ENCODE results near the gene RPS6KB2.
"Not testable (repeated sequence)": the region's sequence is repeated elsewhere in the genome, so short reads cannot be mapped to it uniquely, and the experiment has no call there.

Gene RPS6KB2

GRCh38 chr11:67466367-67466766, 38.1 kb downstream of the RPS6KB2 start:
- FAIRE-seq = no peak
- TF ChIP-seq POLR2A (IDR thresholded peaks at IDR 0.05; ENCODE audit: low read depth, low read length) = no peak
- TF ChIP-seq POU2F2 (IDR thresholded peaks at IDR 0.05; ENCODE audit: low read depth, low read length) = no peak
- TF ChIP-seq POLR2AphosphoS5 (IDR thresholded peaks at IDR 0.05; ENCODE audit: low read depth, low read length) = no peak
- no peak for TF ChIP-seq SPI1 (IDR thresholded peaks at IDR 0.05; ENCODE audit: low read depth, low read length)
- TF ChIP-seq TAF1 (IDR thresholded peaks at IDR 0.05; ENCODE audit: low read depth, low read length) = no peak
- TF ChIP-seq PAX5 (IDR thresholded peaks at IDR 0.05; ENCODE audit: insufficient read depth, low read length, severe bottlenecking) = no peak
- no peak for DNase-seq (ENCODE audit: insufficient read length, low spot score)

DNA sequence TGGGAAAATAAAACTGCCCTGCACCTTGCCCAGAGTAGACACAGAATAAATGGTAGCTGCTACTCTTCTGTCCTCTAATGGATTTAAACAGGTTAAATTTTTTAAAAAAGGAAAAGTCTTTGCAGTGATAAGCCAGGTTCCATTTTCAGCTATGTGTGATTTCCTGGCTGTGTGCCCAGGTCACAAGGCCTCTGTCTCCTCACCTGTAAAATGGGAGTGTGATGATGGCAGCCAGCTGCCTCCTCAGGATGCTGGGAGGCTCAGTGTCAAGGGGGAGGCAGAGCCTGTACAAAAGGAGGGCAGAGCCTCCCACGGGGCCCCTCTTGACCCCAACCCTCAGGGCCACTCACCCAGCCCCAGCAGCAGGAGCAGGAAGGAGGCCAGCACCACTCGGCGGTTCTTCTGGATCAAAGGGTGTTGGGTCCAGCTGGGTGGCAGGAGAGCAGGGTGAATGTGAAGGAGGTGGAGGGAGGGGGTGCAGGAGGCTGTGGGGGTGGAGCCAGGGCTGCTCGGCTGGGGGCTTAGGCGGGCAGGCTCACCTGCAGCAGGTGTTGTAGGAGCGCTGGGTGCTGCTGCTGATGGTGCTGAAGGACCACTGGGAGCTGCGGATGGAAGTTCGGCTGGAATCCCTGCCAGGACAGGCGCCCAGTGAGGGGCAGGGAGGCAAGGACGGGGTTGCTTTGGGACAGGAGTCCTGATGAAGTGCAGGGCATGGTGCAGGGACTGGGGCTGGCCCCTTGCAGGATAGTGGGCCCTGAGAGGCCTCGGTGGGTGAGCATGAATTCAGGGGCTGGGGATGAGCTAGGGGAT, 38.9 kb downstream of the RPS6KB2 start:
- DNase-seq (ENCODE audit: insufficient read length, low spot score) (no peak), FAIRE-seq (no peak)
- TF ChIP-seq POU2F2 (IDR thresholded peaks at IDR 0.05; ENCODE audit: low read depth, low read length) (no peak), POLR2A (IDR thresholded peaks at IDR 0.05; ENCODE audit: low read depth, low read length) (no peak), POLR2AphosphoS5 (IDR thresholded peaks at IDR 0.05; ENCODE audit: low read depth, low read length) (no peak), PAX5 (IDR thresholded peaks at IDR 0.05; ENCODE audit: insufficient read depth, low read length, severe bottlenecking) (no peak), TAF1 (IDR thresholded peaks at IDR 0.05; ENCODE audit: low read depth, low read length) (no peak), SPI1 (IDR thresholded peaks at IDR 0.05; ENCODE audit: low read depth, low read length) (no peak)

GRCh38 chr11:67468056-67468455, 39.8 kb downstream of the RPS6KB2 start:
- no peak for TF ChIP-seq POU2F2 (IDR thresholded peaks at IDR 0.05; ENCODE audit: low read depth, low read length)
- TF ChIP-seq POLR2AphosphoS5 (IDR thresholded peaks at IDR 0.05; ENCODE audit: low read depth, low read length) = no peak
- no peak for TF ChIP-seq SPI1 (IDR thresholded peaks at IDR 0.05; ENCODE audit: low read depth, low read length)
- no peak for TF ChIP-seq PAX5 (IDR thresholded peaks at IDR 0.05; ENCODE audit: insufficient read depth, low read length, severe bottlenecking)
- no peak for TF ChIP-seq TAF1 (IDR thresholded peaks at IDR 0.05; ENCODE audit: low read depth, low read length)
- no peak for TF ChIP-seq POLR2A (IDR thresholded peaks at IDR 0.05; ENCODE audit: low read depth, low read length)
- DNase-seq (ENCODE audit: insufficient read length, low spot score) = no peak
- FAIRE-seq = no peak

DNA sequence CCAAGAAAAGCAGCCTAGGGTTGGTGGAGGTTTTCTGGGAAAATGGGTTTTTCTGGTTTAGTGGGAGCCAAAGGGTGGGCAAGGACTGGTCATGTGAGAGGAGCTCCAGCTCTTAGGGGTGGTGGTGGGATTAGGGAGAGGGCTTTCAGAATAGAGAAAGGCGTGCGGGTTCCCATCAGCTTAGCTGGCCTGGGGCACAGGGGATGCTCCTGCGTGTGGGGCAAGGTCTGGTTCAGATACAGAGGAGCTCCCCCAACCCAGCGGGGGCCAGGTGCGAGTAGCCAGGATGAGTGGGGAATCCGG, 40.1 kb downstream of the RPS6KB2 start:
- no peak for DNase-seq (ENCODE audit: insufficient read length, low spot score)
- no peak for FAIRE-seq
- TF ChIP-seq TAF1 (IDR thresholded peaks at IDR 0.05; ENCODE audit: low read depth, low read length) (no peak), PAX5 (IDR thresholded peaks at IDR 0.05; ENCODE audit: insufficient read depth, low read length, severe bottlenecking) (no peak), POU2F2 (IDR thresholded peaks at IDR 0.05; ENCODE audit: low read depth, low read length) (no peak), POLR2A (IDR thresholded peaks at IDR 0.05; ENCODE audit: low read depth, low read length) (no peak), POLR2AphosphoS5 (IDR thresholded peaks at IDR 0.05; ENCODE audit: low read depth, low read length) (no peak)

GRCh38 chr11:67468759-67469507, 40.6 kb downstream of the RPS6KB2 start, which contains the start of gene TMEM134:
Gene TMEM134 (minus strand): TSS chr11:67469251. CDS start chr11:67469192, 59 bp downstream.
- peak; percentile 92 for FAIRE-seq
- DNase-seq (ENCODE audit: insufficient read length, low spot score) = peak; percentile 94
- TF ChIP-seq POLR2A (IDR thresholded peaks at IDR 0.05; ENCODE audit: low read depth, low read length) (peak; percentile 81), TAF1 (IDR thresholded peaks at IDR 0.05; ENCODE audit: low read depth, low read length) (no peak; the same call in 1 of the 2 replicates), POU2F2 (IDR thresholded peaks at IDR 0.05; ENCODE audit: low read depth, low read length) (0 out of 2 replicates have a peak, but pooled peaks have one; percentile 6), POLR2AphosphoS5 (IDR thresholded peaks at IDR 0.05; ENCODE audit: low read depth, low read length) (peak; percentile 47; the same call in 1 of the 2 replicates), PAX5 (IDR thresholded peaks at IDR 0.05; ENCODE audit: insufficient read depth, low read length, severe bottlenecking) (no peak)

DNA sequence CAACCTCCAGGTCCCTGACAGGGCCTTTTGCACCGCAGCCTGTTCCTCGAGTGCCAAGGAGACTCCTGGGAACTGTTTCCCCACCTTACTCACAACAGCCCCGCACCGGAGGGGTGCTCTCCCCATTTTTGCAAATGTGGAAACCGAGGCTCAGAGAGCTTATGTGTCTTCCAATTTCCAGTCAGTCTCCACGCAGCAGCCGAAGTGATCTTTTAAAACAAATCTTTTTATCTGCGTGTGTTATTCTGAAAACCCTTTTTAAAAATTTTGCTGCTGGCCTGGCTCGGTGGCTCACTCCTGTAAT, 41.2 kb downstream of the RPS6KB2 start:
- DNase-seq (ENCODE audit: insufficient read length, low spot score) (no peak), FAIRE-seq (no peak)
- no peak for TF ChIP-seq PAX5 (IDR thresholded peaks at IDR 0.05; ENCODE audit: insufficient read depth, low read length, severe bottlenecking)
- TF ChIP-seq POLR2AphosphoS5 (IDR thresholded peaks at IDR 0.05; ENCODE audit: low read depth, low read length) = no peak

- TF ChIP-seq POU2F2 (IDR thresholded peaks at IDR 0.05; ENCODE audit: low read depth, low read length) (no peak), POLR2A (IDR thresholded peaks at IDR 0.05; ENCODE audit: low read depth, low read length) (no peak), SPI1 (IDR thresholded peaks at IDR 0.05; ENCODE audit: low read depth, low read length) (peak; percentile 72)
- DNase-seq (ENCODE audit: insufficient read length, low spot score) (no peak), FAIRE-seq (peak; percentile 66)
Measured at GRCh38 chr11:67470337-67471002, 42.2 kb downstream of the RPS6KB2 start.

- DNase-seq (ENCODE audit: insufficient read length, low spot score) = no peak
- FAIRE-seq = no peak
Measured at GRCh38 chr11:67472882-67473281, 44.6 kb downstream of the RPS6KB2 start.

DNA sequence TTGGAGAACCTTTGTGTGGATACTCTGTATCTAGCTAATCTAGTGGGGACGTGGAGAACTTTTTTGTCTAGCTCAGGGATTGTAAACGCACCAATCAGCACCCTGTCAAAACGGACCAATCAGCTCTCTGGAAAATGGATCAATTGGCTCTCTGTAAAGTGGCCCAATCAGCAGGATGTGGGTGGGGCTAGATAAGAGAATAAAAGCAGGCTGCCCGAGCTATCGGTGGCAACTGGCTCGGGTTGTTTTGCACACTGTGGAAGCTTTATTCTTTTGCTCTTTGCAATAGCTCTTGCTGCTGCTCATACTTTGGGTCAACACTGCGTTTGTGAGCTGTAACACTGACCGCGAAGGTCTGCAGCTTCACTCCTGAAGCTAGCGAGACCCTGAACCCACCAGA, 48.4 kb downstream of the RPS6KB2 start:
- not testable (repeated sequence) for FAIRE-seq; DNase-seq (ENCODE audit: insufficient read length, low spot score)

More at GRCh38 chr11:67472882-67473281, 44.6 kb downstream of the RPS6KB2 start:
- TF ChIP-seq PAX5 (IDR thresholded peaks at IDR 0.05; ENCODE audit: insufficient read depth, low read length, severe bottlenecking) = no peak
- no peak for TF ChIP-seq POLR2AphosphoS5 (IDR thresholded peaks at IDR 0.05; ENCODE audit: low read depth, low read length)
- no peak for TF ChIP-seq POLR2A (IDR thresholded peaks at IDR 0.05; ENCODE audit: low read depth, low read length)

DNA sequence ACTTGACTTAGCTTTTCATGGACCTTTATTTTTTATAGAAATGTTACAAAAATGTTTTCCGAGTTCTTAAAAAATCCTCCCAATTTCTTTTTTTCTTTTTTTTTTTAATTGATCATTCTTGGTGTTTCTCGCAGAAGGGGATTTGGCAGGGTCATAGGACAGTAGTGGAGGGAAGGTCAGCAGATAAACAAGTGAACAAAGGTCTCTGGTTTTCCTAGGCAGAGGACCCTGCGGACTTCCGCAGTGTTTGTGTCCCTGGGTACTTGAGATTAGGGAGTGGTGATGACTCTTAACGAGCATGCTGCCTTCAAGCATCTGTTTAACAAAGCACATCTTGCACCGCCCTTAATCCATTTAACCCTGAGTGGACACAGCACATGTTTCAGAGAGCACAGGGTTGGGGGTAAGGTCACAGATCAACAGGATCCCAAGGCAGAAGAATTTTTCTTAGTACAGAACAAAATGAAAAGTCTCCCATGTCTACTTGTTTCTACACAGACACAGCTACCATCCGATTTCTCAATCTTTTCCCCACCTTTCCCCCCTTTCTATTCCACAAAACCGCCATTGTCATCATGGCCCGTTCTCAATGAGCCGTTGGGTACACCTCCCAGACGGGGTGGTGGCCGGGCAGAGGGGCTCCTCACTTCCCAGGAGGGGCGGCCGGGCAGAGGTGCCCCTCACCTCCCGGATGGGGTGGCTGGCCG, 49.2 kb downstream of the RPS6KB2 start:
- not testable (repeated sequence) for FAIRE-seq; DNase-seq (ENCODE audit: insufficient read length, low spot score)

Data from GM12891 (cell line).